Chondrocyte (in vitro differentiated cells): Measurements from ENCODE around the gene ALDH2. TPM values are rescaled to one million over a fixed set of nuclear protein-coding genes. Genes with fewer than 3 reads are reported as not detected.

Experiments
- DNase-seq: peaks from one replicate; pipeline ENCODE4 v3.0.0; 2021; ENCODE audit warnings: mixed read lengths, low spot score
- H3K27ac Mint-ChIP-seq: one replicate; pipeline ENCODE4 v1.8.0; 2021; ENCODE audit warnings: mild to moderate bottlenecking, moderate library complexity, mixed read lengths; ENCODE audit not compliant: unreplicated experiment
- H3K27me3 Mint-ChIP-seq: 2 replicates; pipeline ENCODE4 v1.8.0; 2021; ENCODE audit warnings: low read depth, mixed read lengths
- H3K36me3 Mint-ChIP-seq: 2 replicates; pipeline ENCODE4 v1.8.0; 2021; ENCODE audit warnings: low read depth, mixed read lengths
- H3K4me1 Mint-ChIP-seq: 2 replicates; pipeline ENCODE4 v1.8.0; 2021; ENCODE audit warnings: low read depth, mild to moderate bottlenecking, mixed read lengths
- H3K4me3 Mint-ChIP-seq: one replicate; pipeline ENCODE4 v1.8.0; 2021; ENCODE audit warnings: mild to moderate bottlenecking, moderate library complexity, mixed read lengths; ENCODE audit not compliant: unreplicated experiment
- H3K9me3 Mint-ChIP-seq: 2 replicates; pipeline ENCODE4 v1.8.0; 2021; ENCODE audit warnings: low read depth, mixed read lengths
- total RNA-seq: library from RNA; stranded (reverse); gene quantifications from 3 replicates; pipeline ENCODE4 v1.2.1, GENCODE V29; 2021
- TF ChIP-seq, protein P1 (sequence below): fragments of 200-600 bp; sonication (generic); IDR thresholded peaks from 2 replicates; pipeline ENCODE4 v1.5.0; 2021; ENCODE audit warnings: antibody characterized with exemption, mild to moderate bottlenecking, moderate library complexity

ALDH2 gene
- total RNA-seq, 1 donor from 2014 or later, result 73.8 TPM

DNA sequence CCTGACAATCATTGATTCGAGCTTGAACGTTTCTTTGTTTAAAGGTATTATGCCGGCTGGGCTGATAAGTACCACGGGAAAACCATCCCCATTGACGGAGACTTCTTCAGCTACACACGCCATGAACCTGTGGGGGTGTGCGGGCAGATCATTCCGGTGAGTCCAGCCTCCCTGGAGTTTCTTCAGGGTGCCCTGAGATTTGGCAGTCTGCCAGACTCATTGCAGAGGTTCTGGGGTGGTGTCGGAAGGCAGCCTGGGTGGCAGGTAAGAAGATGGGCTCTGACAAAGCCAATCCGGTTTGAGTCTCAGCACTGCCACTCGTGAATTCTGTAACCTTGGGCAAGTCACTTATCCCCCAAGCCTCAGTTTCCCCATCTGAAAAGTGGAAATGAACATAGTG is 23.0 kb downstream of the ALDH2 start:
- no peak for DNase-seq
- TF ChIP-seq, protein P1, sequence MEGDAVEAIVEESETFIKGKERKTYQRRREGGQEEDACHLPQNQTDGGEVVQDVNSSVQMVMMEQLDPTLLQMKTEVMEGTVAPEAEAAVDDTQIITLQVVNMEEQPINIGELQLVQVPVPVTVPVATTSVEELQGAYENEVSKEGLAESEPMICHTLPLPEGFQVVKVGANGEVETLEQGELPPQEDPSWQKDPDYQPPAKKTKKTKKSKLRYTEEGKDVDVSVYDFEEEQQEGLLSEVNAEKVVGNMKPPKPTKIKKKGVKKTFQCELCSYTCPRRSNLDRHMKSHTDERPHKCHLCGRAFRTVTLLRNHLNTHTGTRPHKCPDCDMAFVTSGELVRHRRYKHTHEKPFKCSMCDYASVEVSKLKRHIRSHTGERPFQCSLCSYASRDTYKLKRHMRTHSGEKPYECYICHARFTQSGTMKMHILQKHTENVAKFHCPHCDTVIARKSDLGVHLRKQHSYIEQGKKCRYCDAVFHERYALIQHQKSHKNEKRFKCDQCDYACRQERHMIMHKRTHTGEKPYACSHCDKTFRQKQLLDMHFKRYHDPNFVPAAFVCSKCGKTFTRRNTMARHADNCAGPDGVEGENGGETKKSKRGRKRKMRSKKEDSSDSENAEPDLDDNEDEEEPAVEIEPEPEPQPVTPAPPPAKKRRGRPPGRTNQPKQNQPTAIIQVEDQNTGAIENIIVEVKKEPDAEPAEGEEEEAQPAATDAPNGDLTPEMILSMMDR, result no peak
- Mint-ChIP-seq H3K27ac (no peak overlapping the region), H3K27me3 (no peaks in the 10 kb centered on the region), H3K36me3 (peaks cover 36% of the 10 kb centered on the region), H3K4me3 (no peak overlapping the region), H3K9me3 (no peaks in the 10 kb centered on the region), H3K4me1 (peaks cover 7% of the 10 kb centered on the region)

- Mint-ChIP-seq H3K4me1 (peaks cover 7% of the 10 kb centered on the region), H3K4me3 (no peak overlapping the region), H3K36me3 (peaks cover 24% of the 10 kb centered on the region), H3K27ac (no peak overlapping the region), H3K9me3 (no peaks in the 10 kb centered on the region), H3K27me3 (no peaks in the 10 kb centered on the region)
- TF ChIP-seq, protein P1, result no peak
- no peak for DNase-seq
Observed at GRCh38 chr12:111791507-111791906, 24.8 kb downstream of the ALDH2 start.

DNA sequence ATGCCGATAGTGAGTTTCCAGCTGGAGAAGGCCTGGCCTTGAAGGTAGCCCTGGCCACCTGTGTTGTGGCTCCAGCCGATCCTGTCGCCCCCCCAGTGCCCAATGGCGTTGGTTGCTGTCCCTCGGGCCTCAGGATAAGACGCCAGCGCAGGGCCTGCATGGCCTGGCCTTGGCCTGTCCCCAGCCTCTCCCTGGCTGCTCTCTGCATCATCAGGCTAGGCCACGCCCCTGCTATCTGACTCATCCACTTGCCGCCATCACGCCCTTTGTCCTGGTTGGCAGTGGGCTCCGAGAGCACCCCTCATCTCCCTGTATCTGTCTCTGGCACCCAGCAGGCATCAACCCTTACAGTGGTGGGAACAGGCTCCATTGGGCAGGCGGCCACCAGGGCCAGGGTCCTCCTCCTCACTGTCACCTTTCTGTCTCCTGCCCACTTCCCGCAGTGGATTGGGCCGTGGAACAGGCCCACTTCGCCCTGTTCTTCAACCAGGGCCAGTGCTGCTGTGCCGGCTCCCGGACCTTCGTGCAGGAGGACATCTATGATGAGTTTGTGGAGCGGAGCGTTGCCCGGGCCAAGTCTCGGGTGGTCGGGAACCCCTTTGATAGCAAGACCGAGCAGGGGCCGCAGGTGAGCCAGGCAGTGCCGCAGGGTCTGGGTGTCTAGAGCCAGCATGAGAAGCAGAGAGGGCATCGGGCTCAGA is 25.6 kb downstream of the ALDH2 start:
- no peak for DNase-seq
- no peaks in the 10 kb centered on the region for H3K27me3 Mint-ChIP-seq
- no peak overlapping the region for H3K4me3 Mint-ChIP-seq

DNA sequence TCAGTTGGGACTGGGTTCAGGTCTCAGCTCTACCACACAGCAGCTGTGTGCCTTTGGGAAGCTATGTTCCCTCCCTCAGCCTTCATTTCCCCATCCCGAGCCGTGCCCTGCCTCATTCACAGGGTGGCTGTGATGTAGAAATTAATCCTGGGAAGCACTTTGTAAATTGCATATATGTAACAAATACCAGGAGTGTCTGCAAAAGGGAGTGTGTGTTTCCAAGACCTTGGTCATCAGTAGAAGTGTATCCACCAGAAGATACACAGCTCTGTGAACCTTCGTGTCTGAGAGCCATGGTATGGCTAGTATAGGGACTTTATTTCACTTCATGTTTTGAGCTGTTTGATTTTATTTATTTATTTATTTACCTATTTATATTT is 26.1 kb downstream of the ALDH2 start:
- Mint-ChIP-seq H3K27me3 (no peaks in the 10 kb centered on the region), H3K36me3 (peaks cover 24% of the 10 kb centered on the region)
- TF ChIP-seq, protein P1, result no peak

More for the DNA sequence above, 25.6 kb downstream of the ALDH2 start:
- TF ChIP-seq, protein P1, result no peak
- no peaks in the 10 kb centered on the region for H3K9me3 Mint-ChIP-seq
- H3K27ac Mint-ChIP-seq, result no peak overlapping the region
- peaks cover 22% of the 10 kb centered on the region for H3K36me3 Mint-ChIP-seq
- H3K4me1 Mint-ChIP-seq, result peaks cover 7% of the 10 kb centered on the region

DNA sequence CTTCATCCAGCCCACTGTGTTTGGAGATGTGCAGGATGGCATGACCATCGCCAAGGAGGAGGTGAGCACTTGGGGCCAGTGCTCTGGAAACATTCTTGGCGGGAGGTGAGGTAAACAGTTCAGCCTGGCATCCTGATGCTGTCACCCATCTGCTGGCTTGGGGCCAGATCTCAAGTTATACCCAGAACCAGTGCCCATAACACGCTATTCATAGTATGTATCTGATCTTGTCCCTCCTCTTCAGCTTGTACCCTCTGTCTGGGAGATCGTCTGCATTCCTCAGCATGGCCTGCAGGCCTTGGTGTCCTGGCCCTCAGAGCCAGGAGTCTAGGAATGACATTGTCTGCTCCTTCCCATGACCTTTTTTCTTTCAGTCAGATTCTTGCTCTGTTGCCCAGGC is 31.4 kb downstream of the ALDH2 start:
- Mint-ChIP-seq H3K4me1 (no peaks in the 10 kb centered on the region), H3K36me3 (peaks cover 20% of the 10 kb centered on the region), H3K9me3 (no peaks in the 10 kb centered on the region)

More for the DNA sequence above, 26.1 kb downstream of the ALDH2 start:
- H3K4me3 Mint-ChIP-seq, result no peak overlapping the region
- H3K4me1 Mint-ChIP-seq, result peaks cover 7% of the 10 kb centered on the region
- DNase-seq, result no peak
- H3K27ac Mint-ChIP-seq, result no peak overlapping the region
- H3K9me3 Mint-ChIP-seq, result no peaks in the 10 kb centered on the region

More for the DNA sequence above, 31.4 kb downstream of the ALDH2 start:
- DNase-seq, result no peak
- TF ChIP-seq, protein P1, result no peak
- no peak overlapping the region for H3K4me3 Mint-ChIP-seq
- H3K27me3 Mint-ChIP-seq, result no peaks in the 10 kb centered on the region
- no peak overlapping the region for H3K27ac Mint-ChIP-seq
